GM21723 (cell line): Measurements from ENCODE around the gene MUTYH.
"Not testable (repeated sequence)": the region's sequence is repeated elsewhere in the genome, so short reads cannot be mapped to it uniquely, and the experiment has no call there.

ENCODE experiments used
- ATAC-seq: cut with Tn5 transposase; IDR thresholded peaks from one replicate; pipeline ENCODE4 v1.9.1; 2021; ENCODE audit warnings: mild to moderate bottlenecking, moderate library complexity; ENCODE audit not compliant: unreplicated experiment

Gene MUTYH

GRCh38 chr1:45339789-45340558 lies at the start of gene MUTYH, which contains the start of gene TOE1:
MUTYH (minus strand) TSS chr1:45340440; CDS start chr1:45334505, 5,935 bp downstream.
TOE1 (plus strand) TSS chr1:45340170; CDS start chr1:45340253, 83 bp downstream.
- peak; percentile 80 for ATAC-seq

- no peak for ATAC-seq
These were observed 46.0 kb upstream of the MUTYH start for GRCh38 chr1:45386219-45386618.

- no peak for ATAC-seq
These were observed 45.1 kb upstream of the MUTYH start for GRCh38 chr1:45385302-45385701.

- not testable (repeated sequence) for ATAC-seq
These were observed 44.0 kb upstream of the MUTYH start for GRCh38 chr1:45384213-45384612.

GRCh38 chr1:45383191-45383590 lies 43.0 kb upstream of the MUTYH start:
- no peak for ATAC-seq

- ATAC-seq, result no peak
These were observed 41.0 kb upstream of the MUTYH start for GRCh38 chr1:45381243-45381642.

- ATAC-seq, result no peak
These were observed 40.5 kb upstream of the MUTYH start for GRCh38 chr1:45380730-45381129.

- ATAC-seq, result no peak
These were observed 39.9 kb upstream of the MUTYH start for GRCh38 chr1:45380125-45380524.

- no peak for ATAC-seq
These were observed 39.3 kb upstream of the MUTYH start for GRCh38 chr1:45379524-45379923.

- no peak for ATAC-seq
These were observed 37.9 kb upstream of the MUTYH start for GRCh38 chr1:45378184-45378583.

- ATAC-seq, result no peak
These were observed 35.2 kb upstream of the MUTYH start for GRCh38 chr1:45375104-45376090.

- no peak for ATAC-seq
These were observed 33.3 kb upstream of the MUTYH start for GRCh38 chr1:45373573-45373972.

GRCh38 chr1:45370575-45370974 lies 30.3 kb upstream of the MUTYH start:
- peak; percentile 74 for ATAC-seq

- peak; percentile 85 for ATAC-seq
These were observed 24.8 kb upstream of the MUTYH start for GRCh38 chr1:45365051-45365450.

GRCh38 chr1:45364294-45364693 lies 24.1 kb upstream of the MUTYH start:
- no peak for ATAC-seq

- ATAC-seq, result not testable (repeated sequence)
These were observed 20.7 kb upstream of the MUTYH start for GRCh38 chr1:45360981-45361380.

- ATAC-seq, result no peak
These were observed 19.8 kb upstream of the MUTYH start for GRCh38 chr1:45359882-45360513.

- no peak for ATAC-seq
These were observed 15.9 kb upstream of the MUTYH start for GRCh38 chr1:45356186-45356585.

- ATAC-seq, result no peak
These were observed 15.4 kb upstream of the MUTYH start for GRCh38 chr1:45355683-45356082.

- no peak for ATAC-seq
These were observed 14.6 kb upstream of the MUTYH start for GRCh38 chr1:45354838-45355237.

GRCh38 chr1:45353685-45354084 lies 13.4 kb upstream of the MUTYH start:
- ATAC-seq, result no peak
